SH-SY5Y (cell line): ENCODE data around the gene CTCFL.

ENCODE experiments used
- GATA2 ChIP-seq: IDR thresholded peaks from 2 replicates; pipeline ENCODE4 v1.6.1; 2011; ENCODE audit warnings: mild to moderate bottlenecking, low read depth, low read length
- GATA3 ChIP-seq: IDR thresholded peaks from 2 replicates; pipeline ENCODE4 v1.6.1; 2011; ENCODE audit warnings: low read depth, mild to moderate bottlenecking, low read length, moderate library complexity

DNA sequence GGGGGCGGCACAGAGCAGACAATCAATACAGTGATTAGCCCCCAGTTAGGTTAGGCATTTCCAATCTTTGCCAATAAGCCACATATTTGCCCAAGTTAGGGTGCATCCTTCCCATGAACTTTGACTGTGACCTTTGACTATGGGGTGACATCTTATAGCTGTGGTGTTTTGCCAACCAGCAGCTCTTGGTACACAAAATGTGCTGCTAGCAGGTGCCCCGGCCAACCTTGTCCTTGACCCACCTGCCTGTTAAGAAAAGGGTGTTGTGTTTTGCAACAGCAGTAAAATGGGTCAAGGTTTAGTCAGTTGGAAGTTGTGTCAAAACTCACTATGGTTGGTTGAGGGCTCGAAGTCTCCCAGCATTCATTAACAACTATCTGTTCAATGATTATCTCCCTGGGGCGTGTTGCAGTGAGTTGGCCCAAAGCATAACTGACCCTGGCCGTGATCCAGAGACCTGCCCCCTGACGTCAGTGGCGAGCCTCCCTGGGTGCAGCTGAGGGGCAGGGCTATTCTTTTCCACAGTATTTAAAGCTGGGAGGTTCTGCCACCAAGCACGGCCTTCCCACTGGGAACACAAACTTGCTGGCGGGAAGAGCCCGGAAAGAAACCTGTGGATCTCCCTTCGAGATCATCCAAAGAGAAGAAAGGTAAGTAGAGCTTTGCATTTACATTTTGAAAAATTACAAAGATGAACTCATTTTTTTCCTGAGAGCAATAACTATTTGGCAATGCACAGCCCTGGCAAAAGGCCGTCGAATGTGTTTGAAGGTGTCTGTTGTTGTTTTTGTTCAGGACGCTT is 35.8 kb upstream of the CTCFL start, which contains the start of gene PCK1:
- TF ChIP-seq GATA2: no peak
- TF ChIP-seq GATA3: no peak
